CD1c-positive myeloid dendritic cell (primary cell): ENCODE results near the gene CTU2.
A peak's percentile ranks its signal among the peaks of the same experiment; 100 is the strongest.
"Not testable (repeated sequence)": the region's sequence is repeated elsewhere in the genome, so short reads cannot be mapped to it uniquely, and the experiment has no call there.

ENCODE experiments used
- DNase-seq: peaks from one replicate; pipeline ENCODE4 v3.0.0-alpha.2; 2016; ENCODE audit errors: extremely low spot score

CTU2 gene

GRCh38 chr16:88706229-88706964, at the start of gene CTU2, which contains the start of gene RNF166:
CTU2 (plus strand) TSS chr16:88706503; CDS start chr16:88706531, 28 bp downstream.
RNF166 (minus strand) TSS chr16:88706408; CDS start chr16:88706325, 83 bp downstream.
- DNase-seq: peak; percentile 97

- no peak for DNase-seq
These were observed 48.9 kb upstream of the CTU2 start for GRCh38 chr16:88657371-88657770.

- DNase-seq: no peak
These were observed 47.6 kb upstream of the CTU2 start for GRCh38 chr16:88658714-88659113.

GRCh38 chr16:88659160-88659559, 47.1 kb upstream of the CTU2 start:
- DNase-seq: no peak

GRCh38 chr16:88661468-88661867, 44.8 kb upstream of the CTU2 start:
- no peak for DNase-seq

- no peak for DNase-seq
These were observed 44.0 kb upstream of the CTU2 start for GRCh38 chr16:88662222-88662842.

GRCh38 chr16:88662843-88663606, 43.3 kb upstream of the CTU2 start, which contains the start of gene MVD:
MVD (minus strand) TSS chr16:88663091; CDS start chr16:88663080, 11 bp downstream.
- DNase-seq: peak; percentile 99

- DNase-seq: no peak
These were observed 41.2 kb upstream of the CTU2 start for GRCh38 chr16:88665148-88665547.

- DNase-seq: no peak
These were observed 40.7 kb upstream of the CTU2 start for GRCh38 chr16:88665570-88665969.

- no peak for DNase-seq
These were observed 38.8 kb upstream of the CTU2 start for GRCh38 chr16:88667461-88667860.

- DNase-seq: not testable (repeated sequence)
These were observed 36.8 kb upstream of the CTU2 start for GRCh38 chr16:88669493-88669892.

- no peak for DNase-seq
These were observed 36.3 kb upstream of the CTU2 start for GRCh38 chr16:88669980-88670379.

- DNase-seq: no peak
These were observed 34.5 kb upstream of the CTU2 start for GRCh38 chr16:88671806-88672205.

- no peak for DNase-seq
These were observed 33.5 kb upstream of the CTU2 start for GRCh38 chr16:88672776-88673175.

GRCh38 chr16:88673716-88674379, 32.5 kb upstream of the CTU2 start:
- DNase-seq: no peak

GRCh38 chr16:88676502-88677242, 29.6 kb upstream of the CTU2 start:
- no peak for DNase-seq

GRCh38 chr16:88677721-88678120, 28.6 kb upstream of the CTU2 start:
- DNase-seq: no peak

GRCh38 chr16:88678224-88678979, 27.9 kb upstream of the CTU2 start:
- DNase-seq: no peak

GRCh38 chr16:88680554-88681083, 25.7 kb upstream of the CTU2 start:
- DNase-seq: no peak

GRCh38 chr16:88681084-88681680, 25.1 kb upstream of the CTU2 start:
- no peak for DNase-seq
